ENCODE data around the gene ADD2.

ADD2 gene

DNA sequence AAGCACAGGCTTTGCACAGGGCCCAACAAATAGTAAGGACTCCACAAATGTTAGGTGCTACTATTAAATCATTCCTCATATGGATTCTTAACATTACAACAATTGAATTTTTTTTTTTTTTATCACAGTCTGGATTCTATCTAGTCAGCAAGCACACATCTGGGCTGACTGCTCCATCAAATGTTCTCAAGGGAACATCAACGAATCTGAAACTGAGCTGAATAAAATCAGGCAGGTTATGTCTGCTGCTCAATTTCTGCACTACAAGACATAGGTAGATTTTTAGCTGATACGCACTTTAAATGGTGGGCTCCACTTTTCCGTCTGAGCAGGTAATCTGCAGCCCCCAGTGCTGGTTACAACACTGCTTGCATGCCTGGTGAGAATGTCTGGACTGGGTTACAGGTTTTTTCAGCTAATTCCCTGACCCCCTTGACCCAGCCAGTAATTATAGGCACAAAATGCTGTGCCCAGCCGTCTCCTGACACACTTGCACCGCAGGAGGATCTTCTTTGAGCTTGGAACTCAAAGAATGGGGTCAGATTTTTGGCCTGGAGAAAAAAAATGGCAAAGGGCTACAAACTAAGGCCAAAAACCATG, 44.6 kb downstream of the ADD2 start:
- DNase-seq (ENCODE audit: low read depth in 3 of 3), result no peak

DNA sequence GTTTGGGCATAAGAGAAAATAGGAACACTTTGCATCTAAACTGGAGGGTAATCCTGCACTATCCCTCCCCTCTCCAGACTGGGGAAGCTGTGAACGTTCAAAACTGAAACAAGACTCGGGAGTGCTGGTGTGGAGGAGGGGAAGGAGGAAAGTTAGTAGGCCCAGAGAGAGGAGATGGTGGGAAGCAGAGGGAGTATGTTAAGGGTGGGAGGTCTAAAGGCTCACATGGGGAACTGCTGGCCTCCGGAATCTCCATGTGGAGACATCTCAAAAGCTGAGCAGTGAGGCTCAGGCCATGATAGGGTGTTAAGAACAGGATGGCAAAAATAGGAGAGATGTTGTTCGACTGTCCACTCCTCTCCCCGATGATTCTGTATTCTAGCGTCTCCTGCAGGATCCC, 47.9 kb downstream of the ADD2 start:
- DNase-seq (ENCODE audit: low read depth in 3 of 3), result no peak

DNA sequence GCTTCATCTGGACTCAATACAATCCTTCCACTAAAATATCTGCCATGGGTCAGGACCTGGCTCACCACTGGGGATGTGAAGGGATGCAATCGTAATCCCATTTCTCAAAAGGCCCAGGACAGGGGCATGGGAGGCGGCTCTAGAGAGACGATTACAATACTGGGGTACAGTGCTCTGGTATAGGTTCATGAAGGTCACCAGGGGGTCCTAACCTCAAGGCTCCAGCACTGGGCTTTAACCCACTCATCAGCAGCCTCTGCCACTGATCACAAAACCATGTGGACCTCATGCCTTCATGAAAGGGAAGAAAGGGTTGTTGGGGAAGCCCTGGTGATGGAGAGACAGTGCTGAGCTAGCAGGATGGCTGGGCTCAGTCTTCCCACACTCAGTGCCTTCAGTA, 48.8 kb downstream of the ADD2 start:
- DNase-seq (ENCODE audit: low read depth in 3 of 3), result no peak

DNA sequence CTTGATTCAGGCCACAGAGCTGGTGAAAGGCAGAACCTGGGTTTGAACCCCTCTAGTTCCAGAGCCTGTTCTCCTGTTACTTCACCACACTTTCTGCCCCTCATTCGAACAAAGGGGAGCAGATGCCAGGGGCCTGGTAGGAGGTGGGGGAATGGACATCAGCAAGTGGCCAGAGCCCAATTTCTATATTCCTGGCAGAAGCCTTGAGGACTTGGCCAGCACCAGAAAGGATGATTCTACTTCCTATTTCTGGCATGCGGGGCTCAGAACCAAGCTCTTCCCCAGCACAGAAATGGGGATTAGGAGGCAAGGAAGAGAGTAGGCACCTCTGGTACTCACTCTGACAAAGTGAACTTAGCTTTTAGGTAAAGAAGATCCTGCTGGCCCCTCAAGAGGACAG, 49.3 kb downstream of the ADD2 start:
- DNase-seq (ENCODE audit: low read depth in 3 of 3), result no peak

DNA sequence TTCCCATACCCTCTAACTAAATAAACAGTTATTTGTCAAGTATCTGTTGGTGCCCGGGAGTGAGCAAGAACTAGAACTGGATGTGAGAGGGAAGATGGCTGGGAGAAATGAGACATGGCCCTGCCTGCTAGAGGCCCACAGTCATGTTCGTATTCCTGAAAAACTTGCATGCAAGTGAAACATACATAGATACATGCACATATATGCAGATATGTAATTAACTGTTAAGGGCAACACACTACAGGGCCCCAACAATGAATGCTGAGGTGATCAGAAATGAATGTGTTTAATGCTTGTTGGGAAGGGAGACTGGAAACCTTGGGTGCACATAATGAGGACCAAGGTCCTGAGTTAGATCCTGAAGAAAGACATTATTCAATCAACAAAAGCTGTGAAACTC, 49.8 kb downstream of the ADD2 start:
- DNase-seq (ENCODE audit: low read depth in 3 of 3), result no peak

DNA sequence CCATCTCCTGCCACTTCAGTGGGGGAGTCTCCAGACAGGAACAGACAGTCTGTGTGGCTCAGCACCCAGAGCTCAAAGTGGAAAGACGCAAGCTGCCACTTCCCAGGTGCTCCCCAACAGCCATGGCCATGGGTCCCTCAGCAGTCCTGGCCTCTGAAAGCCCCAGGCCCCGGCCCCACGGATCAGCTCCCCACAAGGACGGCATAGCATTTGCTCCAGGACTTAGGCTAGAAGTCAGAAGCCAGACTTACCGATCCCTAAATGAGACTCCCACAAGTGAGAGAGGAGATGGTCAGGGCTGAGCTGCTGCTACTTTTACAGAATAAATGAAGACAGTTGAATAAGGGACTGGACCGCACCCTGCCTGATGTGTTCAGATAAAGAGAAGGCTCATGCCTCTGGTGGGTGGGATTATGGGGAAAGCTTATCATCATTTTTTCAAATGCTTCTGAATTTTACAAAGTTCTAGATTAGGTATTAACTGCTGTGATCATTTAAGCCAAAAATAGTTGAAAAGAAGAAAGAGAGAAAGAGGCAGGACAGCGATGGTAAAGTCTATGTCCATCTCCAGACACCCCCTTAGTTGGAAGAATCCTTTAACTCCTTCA, 50.5 kb downstream of the ADD2 start:
- no peak for DNase-seq (ENCODE audit: low read depth in 3 of 3)

DNA sequence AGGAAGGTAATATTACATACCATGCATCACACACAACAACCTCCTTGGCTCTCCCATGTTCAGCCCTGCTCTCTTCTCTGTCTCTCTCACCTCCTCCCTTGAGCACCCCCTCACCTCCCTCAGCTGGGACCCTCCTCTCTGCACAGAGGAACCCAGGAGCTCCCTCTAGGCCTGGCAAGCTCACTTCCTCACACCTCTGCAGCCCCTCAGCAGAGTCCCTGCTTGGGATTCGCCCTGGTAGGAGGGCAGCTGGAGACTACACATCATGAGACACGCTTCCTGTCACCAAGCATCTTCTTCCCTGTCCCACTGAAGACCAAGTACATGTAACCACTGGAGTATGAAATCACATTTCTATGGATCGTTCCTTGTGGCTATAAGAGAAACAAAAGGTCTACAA, 51.0 kb downstream of the ADD2 start:
- no peak for DNase-seq (ENCODE audit: low read depth in 3 of 3)

DNA sequence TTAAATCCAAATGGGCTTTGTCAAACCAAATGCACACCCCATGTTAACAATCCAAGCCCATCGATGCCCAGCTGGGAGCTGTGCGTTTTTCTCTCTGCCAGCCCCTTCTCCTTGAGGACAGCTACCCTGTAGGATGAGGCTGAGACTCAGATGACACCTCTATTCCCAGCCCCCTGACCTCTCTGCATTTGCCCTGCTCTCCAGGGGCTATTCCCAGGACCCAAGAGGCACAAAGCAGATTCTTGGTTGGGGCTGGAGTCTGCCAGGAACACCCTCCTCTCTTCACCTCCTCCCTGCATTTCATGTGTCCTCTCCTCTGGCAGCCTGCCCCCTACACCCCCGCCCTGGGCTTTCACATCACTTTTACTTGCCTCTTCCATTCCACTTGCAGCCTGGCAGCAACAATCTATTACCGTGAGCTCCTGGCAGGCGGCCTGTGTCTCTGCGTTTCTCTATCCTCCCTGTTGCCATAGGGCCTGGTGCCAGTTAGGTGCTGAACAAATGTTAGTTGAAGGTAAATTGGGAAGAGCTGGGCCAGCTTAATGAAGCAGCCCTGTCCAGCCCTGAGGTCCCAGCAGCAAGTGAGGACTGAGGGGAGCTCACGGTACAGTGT, 51.8 kb downstream of the ADD2 start:
- DNase-seq (ENCODE audit: low read depth in 3 of 3), result no peak

DNA sequence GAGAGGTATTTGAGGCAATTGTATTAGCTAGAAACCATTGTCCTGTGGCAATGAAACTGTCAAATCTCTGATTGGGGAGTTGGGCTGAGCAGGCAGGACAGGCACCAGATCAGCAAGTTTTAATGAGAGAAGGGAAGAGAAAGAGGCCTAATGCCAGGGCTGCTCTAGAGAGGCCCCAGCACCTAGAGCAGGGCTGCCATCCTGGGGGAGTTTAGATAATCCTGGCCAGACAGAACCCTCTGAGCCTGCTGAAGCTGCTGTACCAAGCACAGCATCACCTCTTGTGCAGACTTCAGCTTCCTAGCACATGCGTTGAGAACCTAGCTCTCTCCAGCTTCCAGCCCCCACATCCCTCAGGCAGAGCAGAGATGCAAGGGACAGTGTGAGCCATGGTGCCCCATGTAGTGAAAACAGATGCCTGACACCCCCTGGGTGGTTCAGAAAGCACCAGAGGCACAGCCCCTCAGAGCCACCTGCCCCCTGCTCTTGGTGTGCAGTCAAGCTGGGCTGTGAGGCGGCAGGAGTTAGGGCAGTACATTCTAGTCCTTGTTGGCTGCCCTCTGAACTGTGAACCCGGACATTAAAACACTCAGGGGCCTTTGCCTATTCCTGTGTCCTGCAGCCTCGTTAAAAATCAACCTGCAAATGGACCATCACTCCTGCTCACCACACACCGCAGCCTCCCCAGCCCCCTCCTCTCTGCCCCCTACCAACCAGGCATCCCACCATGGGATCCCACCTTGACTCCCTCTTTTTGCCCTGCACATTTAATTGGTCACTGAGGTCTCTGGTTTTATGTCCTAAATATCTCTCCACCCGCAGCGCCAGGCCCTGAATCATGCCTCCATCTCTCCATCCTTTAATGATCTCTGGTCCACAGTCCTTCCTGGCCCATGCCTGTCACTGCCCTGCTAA, 52.7 kb downstream of the ADD2 start:
- no peak for DNase-seq (ENCODE audit: low read depth in 3 of 3)

DNA sequence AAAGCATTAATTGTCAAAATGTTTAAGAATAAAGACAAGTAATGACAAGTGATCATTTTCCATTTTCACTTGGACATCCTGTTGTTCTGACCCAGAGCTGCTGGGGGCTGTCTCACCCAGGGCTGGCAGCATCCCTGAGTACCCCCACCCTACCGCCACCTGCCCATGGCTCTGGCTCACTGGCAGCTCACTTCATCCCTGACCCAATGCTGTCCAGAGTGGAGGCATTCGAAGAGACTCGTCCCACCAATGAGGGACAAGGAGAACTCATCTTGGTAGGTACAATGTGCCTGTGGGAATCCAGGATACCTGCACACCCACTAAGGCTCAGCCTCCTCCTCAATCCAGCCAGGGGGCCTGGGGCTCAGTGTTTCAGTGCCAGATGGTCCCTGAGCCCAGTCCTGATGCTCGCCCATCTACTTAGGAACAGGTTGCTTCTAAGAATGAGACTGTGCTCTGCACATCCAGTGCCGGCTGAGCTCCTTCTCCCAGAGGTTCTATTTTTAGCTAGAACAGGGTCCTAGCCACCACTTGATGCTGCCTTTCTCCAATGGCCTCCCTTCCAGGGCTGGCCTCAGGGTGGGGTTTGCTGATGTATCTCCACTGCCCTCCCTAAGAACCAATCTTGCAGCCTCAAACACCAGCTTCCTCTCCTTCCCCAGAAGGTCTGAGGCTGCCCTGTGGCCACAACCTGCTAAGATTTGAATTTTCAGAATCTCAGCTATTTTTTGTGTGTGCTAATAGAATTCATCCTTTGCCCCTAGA, 53.7 kb downstream of the ADD2 start:
- no peak for DNase-seq (ENCODE audit: low read depth in 3 of 3)

DNA sequence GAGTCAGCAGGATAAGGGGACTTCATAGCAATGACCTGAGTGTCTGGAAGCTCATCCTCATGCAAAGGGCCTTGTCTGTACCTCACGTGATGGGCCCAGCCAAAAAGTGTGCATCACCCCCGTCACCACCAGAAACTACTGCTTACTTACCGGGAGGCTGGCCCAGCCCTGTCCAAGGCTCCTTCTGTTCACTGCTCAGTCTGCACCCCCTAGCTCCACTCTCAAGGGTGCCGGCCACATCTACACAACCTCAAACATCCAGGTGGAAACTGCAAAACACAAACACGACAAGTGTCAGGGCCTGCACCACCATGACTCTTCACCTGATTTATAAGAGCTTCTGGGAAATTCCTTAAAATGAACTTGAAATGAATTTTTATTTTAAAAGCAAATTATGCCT, 55.1 kb downstream of the ADD2 start:
- DNase-seq (ENCODE audit: low read depth in 3 of 3), result no peak

DNA sequence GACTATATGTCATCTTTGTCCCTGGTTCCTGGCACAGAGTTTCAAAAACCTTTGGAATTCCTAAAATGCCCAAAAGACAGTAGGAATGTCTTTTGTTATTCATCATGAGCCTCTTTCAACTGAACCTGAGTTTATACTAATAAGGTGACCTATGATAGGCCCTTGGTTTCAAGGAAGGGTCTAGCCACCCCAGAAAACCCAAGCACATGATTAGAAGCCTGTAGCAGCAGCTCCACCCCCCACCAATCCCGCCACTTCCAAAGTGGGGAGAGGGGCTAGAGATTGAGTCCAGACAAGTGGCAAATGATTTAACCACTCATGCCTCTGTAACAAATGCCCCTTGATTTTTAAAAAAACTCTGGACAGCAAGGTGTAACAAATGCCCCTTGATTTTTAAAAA, 56.8 kb downstream of the ADD2 start:
- no peak for DNase-seq (ENCODE audit: low read depth in 3 of 3)

DNA sequence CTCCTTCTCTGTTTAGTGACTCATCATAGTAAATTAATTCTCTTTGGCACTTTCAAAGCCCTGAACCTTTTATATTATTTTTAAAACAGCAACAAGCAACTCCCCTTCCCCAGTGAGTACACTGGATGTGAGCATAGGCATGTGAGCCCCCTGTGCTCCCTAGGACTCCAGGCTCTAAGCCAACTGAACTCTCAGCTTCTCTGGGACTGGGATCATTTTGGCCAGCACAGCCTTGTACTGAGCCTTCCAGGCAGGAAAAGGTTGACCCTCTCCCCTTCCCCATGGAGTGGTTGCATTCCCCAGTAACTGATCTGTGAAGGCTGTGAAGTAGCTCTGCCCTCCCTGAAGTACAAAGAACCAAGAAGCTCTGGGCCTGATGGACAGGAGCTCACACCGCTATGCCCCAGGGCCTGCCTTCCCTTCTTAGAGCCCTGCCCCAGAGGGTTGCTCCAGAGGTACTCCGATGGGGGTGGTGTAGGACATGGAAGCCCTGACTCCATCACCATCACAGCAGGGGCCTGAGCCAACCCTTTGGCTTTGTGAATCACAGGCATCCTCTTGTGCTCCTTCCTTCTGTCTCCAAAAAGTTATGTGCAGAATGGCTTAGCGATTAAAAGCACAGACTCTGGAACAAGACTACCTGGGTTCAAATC, 57.8 kb downstream of the ADD2 start:
- DNase-seq (ENCODE audit: low read depth in 3 of 3), result no peak

DNA sequence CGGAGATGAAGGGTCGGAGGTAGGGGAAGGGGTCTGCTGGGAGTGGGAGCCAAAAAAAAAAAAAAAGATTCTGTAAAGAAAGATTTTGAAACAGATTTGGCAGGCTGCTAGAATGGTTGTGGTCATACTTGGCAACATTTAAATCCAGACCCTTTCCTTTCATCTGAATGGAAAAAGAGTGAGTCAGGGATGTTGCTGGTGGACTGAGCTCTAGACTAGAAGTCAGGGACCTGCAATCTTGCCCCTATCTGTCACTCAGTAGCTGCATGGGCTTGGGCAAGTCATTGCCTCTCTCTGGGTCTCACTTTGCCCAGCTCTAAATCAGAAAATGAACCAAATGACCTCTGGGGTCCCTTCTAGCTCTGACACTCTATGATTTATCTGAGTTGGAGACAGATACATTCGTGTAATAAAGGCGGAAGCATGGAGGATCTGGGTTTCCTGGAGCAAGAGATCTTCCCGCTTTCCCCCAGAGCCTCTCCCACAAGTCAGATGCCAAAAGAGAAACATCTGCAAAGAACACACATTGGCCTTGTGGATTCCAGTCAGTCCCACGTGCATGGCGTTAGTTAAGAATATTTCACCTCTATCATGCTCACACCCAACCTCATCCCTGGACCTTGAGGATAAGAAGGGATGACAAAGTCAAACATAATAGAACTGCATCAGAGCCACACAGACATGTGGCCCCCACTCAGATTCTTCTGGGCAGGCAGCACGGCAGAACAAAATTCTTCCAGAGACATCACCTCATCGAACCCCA, 58.5 kb downstream of the ADD2 start:
- no peak for DNase-seq (ENCODE audit: low read depth in 3 of 3)

DNA sequence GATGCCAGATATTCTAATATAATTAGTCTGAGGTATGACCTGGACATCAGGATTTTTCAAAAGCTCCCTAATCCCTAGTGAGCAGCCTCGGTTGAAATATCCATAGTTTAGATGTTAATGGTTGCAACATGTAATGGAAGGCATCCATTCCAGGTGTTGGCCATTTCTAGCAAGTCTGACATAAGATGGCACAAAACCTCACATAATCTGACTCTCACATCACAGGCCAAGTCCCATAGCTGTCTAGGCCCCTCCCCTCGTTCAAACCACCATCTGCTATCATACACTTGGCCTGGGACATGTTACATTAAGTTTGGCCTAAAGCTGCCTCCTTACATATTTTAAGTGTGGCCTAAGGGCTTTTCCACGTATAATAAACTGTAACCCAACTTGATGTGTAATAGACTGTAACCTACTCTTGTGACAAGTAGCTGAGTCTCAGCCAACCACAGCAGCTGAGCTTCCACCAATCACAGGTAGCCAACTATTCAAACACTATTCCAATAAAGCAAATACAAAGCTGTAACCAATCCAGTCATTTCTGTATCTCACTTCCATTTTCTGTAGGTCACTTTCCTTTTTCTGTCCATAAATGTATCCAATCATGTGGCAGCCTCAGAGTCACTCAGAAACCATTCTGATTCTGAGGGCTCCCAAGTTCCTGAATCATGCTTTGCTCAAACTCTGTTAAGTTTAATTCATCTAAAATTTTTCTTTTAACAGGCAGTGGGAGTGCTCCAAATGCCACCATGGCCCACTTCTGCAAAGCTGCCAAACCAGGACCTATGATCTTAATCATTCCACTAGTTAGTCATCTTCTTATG, 59.4 kb downstream of the ADD2 start:
- DNase-seq (ENCODE audit: low read depth in 3 of 3), result peak in 1 of 3 experiments; percentile 7

DNA sequence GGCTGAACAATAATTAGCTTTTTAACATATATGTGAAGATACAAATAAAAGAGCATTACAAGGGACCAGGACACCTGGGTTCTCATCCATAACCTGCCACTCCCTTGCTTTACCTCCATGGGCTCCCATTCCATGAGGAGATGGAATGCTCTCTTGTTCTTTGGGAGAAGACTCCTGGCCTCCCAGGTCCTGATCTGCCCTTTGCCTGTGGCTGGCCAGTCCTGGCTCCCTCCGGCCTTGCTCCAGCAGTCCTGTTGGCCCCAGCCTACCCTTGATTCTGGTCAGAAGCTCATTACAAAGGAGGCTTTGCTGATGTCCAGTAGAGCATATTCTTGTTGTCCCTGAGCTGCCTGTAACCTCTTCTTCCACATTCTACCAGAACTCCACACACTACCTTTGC, 60.3 kb downstream of the ADD2 start:
- no peak for DNase-seq (ENCODE audit: low read depth in 3 of 3)

DNA sequence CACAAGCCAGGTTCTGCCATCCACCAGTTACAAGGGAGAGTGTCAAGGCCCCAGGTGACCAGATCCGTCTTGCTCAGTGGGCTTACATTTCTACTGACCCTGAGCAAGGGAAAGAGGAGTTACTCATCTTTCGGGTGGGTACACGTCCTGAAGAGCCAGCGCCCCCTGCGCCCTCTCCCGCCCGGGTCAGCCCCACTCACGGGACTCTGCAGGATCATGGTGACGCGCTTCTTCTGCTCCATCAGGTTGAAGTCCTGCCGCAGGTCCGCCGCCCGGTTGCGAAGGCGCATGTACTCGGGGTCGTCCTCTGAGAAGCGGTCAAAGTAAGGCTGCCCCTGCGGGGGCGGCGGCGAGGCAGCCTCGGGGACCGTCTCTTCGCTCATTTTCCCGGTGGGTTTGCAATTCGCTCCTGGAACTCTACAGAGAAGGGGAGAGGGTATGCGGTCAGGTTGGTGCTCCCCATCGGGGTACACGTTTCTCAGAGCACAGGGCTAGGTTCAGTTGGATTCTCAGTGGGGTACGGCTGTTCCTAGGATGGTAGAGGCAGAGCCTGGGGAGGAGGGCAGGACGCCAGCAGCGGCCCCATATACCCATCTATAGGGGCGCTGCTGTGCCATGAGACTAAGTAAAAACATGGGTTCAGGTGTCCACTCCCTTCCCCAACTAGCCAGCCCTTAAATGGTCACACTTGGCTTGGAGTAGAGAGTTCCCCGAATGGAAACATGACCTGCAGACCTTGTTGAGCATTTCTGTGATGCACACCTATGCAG, 61.8 kb downstream of the ADD2 start:
- no peak for DNase-seq (ENCODE audit: low read depth in 3 of 3)

DNA sequence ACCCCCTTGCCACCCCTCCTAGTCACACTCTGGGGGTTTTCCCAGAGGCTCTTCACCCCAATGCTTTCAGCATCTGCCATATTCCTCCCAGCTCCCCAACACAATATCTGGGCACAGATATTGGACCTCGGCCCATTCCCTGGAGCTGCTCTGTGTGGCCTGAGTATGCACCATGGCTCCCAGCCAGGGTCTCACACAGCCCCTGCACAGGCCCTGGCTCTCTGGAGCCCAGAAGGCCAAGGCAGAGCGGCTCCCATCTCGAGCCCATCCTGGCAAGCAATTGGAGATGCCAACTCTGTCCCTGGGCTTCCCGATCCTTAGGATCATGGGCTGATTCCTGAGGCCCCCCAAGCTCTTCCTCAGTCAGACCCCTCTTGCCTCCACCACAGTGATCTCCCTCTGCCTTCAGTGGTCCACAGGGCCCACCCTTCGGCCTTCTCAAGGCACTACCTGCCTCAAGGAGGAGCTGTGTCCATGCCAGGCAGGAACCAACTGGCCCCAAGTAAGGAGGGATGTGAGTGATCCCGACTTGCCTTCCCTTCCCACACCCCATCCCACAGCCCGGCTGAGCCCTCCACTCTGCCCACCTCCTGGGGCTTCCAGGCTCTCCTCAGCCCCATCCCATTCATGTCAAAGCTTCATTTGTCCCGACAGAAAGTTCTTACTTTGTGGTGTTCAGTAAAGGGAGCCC, 62.7 kb downstream of the ADD2 start:
- DNase-seq (ENCODE audit: low read depth in 3 of 3), result no peak
